Measurements from ENCODE around the gene CD79B. TPM values are rescaled to one million over a fixed set of nuclear protein-coding genes. Genes with fewer than 3 reads are reported as not detected.
A peak's percentile ranks its signal among the peaks of the same experiment; 100 is the strongest.

CD79B gene
- total RNA-seq, 1 donor from 2014 or later: not detected

- Mint-ChIP-seq H3K36me3 (no peaks in the 10 kb centered on the region), H3K4me3 (no peak overlapping the region), H3K27me3 (ENCODE audit: insufficient read depth, low read depth) (peaks cover 10% of the 10 kb centered on the region), H3K4me1 (peaks cover 15% of the 10 kb centered on the region), H3K9me3 (no peaks in the 10 kb centered on the region), H3K27ac (peak overlapping the region; percentile 47)
- Histone ChIP-seq H3K27me3 (no peaks in the 10 kb centered on the region), H3F3A (ENCODE audit: low read depth) (no peaks in the 10 kb centered on the region), H3K4me1 (no peaks in the 10 kb centered on the region), H3K9ac (no peak overlapping the region), H3K4me3 (no peak overlapping the region), H3K27ac (no peak overlapping the region), H3K79me2 (ENCODE audit: low read depth) (no peaks in the 10 kb centered on the region), H4K20me1 (ENCODE audit: low read depth) (no peaks in the 10 kb centered on the region), H3K36me3 (no peaks in the 10 kb centered on the region), H3K4me2 (no peak overlapping the region), H2AFZ (replicated peaks) (no peak overlapping the region), H3K9me3 (ENCODE audit: low read depth) (no peaks in the 10 kb centered on the region)
- TF ChIP-seq CTCF (IDR thresholded peaks at IDR 0.05): no peak
- no peak for TF ChIP-seq EZH2phosphoT487 (IDR thresholded peaks at IDR 0.05)
- TF ChIP-seq EZH2 (IDR thresholded peaks at IDR 0.05): no peak
- DNase-seq (ENCODE audit: low spot score): no peak
Observed at GRCh38 chr17:63973247-63973646, 41.1 kb upstream of the CD79B start.

GRCh38 chr17:63972796-63973195, 40.7 kb upstream of the CD79B start, which contains the start of gene SCN4A:
Gene SCN4A, minus strand, starts transcription at chr17:63972918. Its CDS starts 77 bp downstream, at chr17:63972841.
- Mint-ChIP-seq H3K27ac (peak within 1 kb of the TSS; percentile 47), H3K4me1 (peaks cover 15% of the 10 kb centered on the region), H3K9me3 (no peaks in the 10 kb centered on the region), H3K36me3 (no peaks in the 10 kb centered on the region), H3K27me3 (ENCODE audit: insufficient read depth, low read depth) (peaks cover 12% of the 10 kb centered on the region), H3K4me3 (no peak within 1 kb of the TSS)
- Histone ChIP-seq H2AFZ (replicated peaks) (no peak within 1 kb of the TSS), H3K27ac (no peak within 1 kb of the TSS), H3K27me3 (no peaks in the 10 kb centered on the region), H3F3A (ENCODE audit: low read depth) (no peaks in the 10 kb centered on the region), H3K4me2 (no peak within 1 kb of the TSS), H4K20me1 (ENCODE audit: low read depth) (no peaks in the 10 kb centered on the region), H3K4me1 (no peaks in the 10 kb centered on the region), H3K9ac (no peak within 1 kb of the TSS), H3K9me3 (ENCODE audit: low read depth) (no peaks in the 10 kb centered on the region), H3K36me3 (no peaks in the 10 kb centered on the region), H3K4me3 (no peak within 1 kb of the TSS), H3K79me2 (ENCODE audit: low read depth) (no peaks in the 10 kb centered on the region)
- TF ChIP-seq EZH2phosphoT487 (IDR thresholded peaks at IDR 0.05): no peak
- no peak for TF ChIP-seq CTCF (IDR thresholded peaks at IDR 0.05)
- no peak for TF ChIP-seq EZH2 (IDR thresholded peaks at IDR 0.05)
- DNase-seq (ENCODE audit: low spot score): no peak

GRCh38 chr17:63969278-63969677, 37.1 kb upstream of the CD79B start:
- H3K9ac ChIP-seq: no peak overlapping the region
- no peaks in the 10 kb centered on the region for H4K20me1 ChIP-seq (ENCODE audit: low read depth)
- no peaks in the 10 kb centered on the region for H3F3A ChIP-seq (ENCODE audit: low read depth)
- no peaks in the 10 kb centered on the region for H3K9me3 ChIP-seq (ENCODE audit: low read depth)
- TF ChIP-seq CTCF (IDR thresholded peaks at IDR 0.05) (no peak), EZH2 (IDR thresholded peaks at IDR 0.05) (no peak), EZH2phosphoT487 (IDR thresholded peaks at IDR 0.05) (no peak)
- Mint-ChIP-seq H3K9me3 (no peaks in the 10 kb centered on the region), H3K36me3 (no peaks in the 10 kb centered on the region), H3K4me3 (no peak overlapping the region), H3K27ac (no peak overlapping the region), H3K27me3 (ENCODE audit: insufficient read depth, low read depth) (peaks cover 5% of the 10 kb centered on the region), H3K4me1 (peaks cover 8% of the 10 kb centered on the region)
- H3K4me2 ChIP-seq: no peak overlapping the region
- H3K27ac ChIP-seq: no peak overlapping the region
- no peaks in the 10 kb centered on the region for H3K27me3 ChIP-seq
- H3K4me1 ChIP-seq: no peaks in the 10 kb centered on the region
- no peak overlapping the region for H3K4me3 ChIP-seq
- no peaks in the 10 kb centered on the region for H3K79me2 ChIP-seq (ENCODE audit: low read depth)
- no peak for DNase-seq (ENCODE audit: low spot score)
- no peaks in the 10 kb centered on the region for H3K36me3 ChIP-seq
- no peak overlapping the region for H2AFZ ChIP-seq (replicated peaks)

All from neural progenitor cell (in vitro differentiated cells).